GM18873 (cell line): ENCODE results near the gene B3GALT4.

Experiments
- ATAC-seq: cut with Tn5 transposase; IDR thresholded peaks from one replicate; pipeline ENCODE4 v1.9.1; 2021; ENCODE audit warnings: mild to moderate bottlenecking, moderate library complexity, moderate number of reproducible peaks; ENCODE audit not compliant: unreplicated experiment, low FRiP score

B3GALT4 gene

GRCh38 chr6:33313105-33313708, 36.3 kb downstream of the B3GALT4 start:
- ATAC-seq, result no peak

GRCh38 chr6:33313709-33314514, 37.0 kb downstream of the B3GALT4 start, which contains the start of gene TAPBP:
Gene TAPBP, minus strand, starts transcription at chr6:33314078. Its CDS starts 37 bp downstream, at chr6:33314041.
- ATAC-seq, result no peak

GRCh38 chr6:33314515-33314942, 37.6 kb downstream of the B3GALT4 start:
- ATAC-seq, result no peak

- no peak for ATAC-seq
Measured at GRCh38 chr6:33314943-33315792, 38.2 kb downstream of the B3GALT4 start.

- no peak for ATAC-seq
Measured at GRCh38 chr6:33315793-33316602, 39.1 kb downstream of the B3GALT4 start.

- ATAC-seq, result no peak
Measured at GRCh38 chr6:33316603-33317418, 39.9 kb downstream of the B3GALT4 start.

GRCh38 chr6:33317419-33317668, 40.4 kb downstream of the B3GALT4 start:
- no peak for ATAC-seq

GRCh38 chr6:33317669-33318425, 40.9 kb downstream of the B3GALT4 start, which contains the start of gene ZBTB22:
Gene ZBTB22, minus strand, starts transcription at chr6:33317744. Its CDS starts 828 bp downstream, at chr6:33316916.
- peak; percentile 44 for ATAC-seq

GRCh38 chr6:33318426-33319073, 41.6 kb downstream of the B3GALT4 start:
- ATAC-seq, result no peak

GRCh38 chr6:33319939-33320314, 43.0 kb downstream of the B3GALT4 start:
- no peak for ATAC-seq

GRCh38 chr6:33320315-33321181, 43.6 kb downstream of the B3GALT4 start:
- ATAC-seq, result no peak

GRCh38 chr6:33321227-33321626, 44.3 kb downstream of the B3GALT4 start:
- no peak for ATAC-seq

GRCh38 chr6:33323623-33323948, 46.7 kb downstream of the B3GALT4 start:
- no peak for ATAC-seq

GRCh38 chr6:33324125-33324524, 47.2 kb downstream of the B3GALT4 start:
- ATAC-seq, result no peak
